ENCODE measurements around the gene EXOC3L1.

Gene EXOC3L1

GRCh38 chr16:67207249-67208091 is 17.5 kb upstream of the EXOC3L1 start:
- no peak overlapping the region for H3K4me3 ChIP-seq (ENCODE audit: low read depth, low read length)
- TF ChIP-seq CTCF (IDR thresholded peaks at IDR 0.05; ENCODE audit: borderline replicate concordance, insufficient read depth, low read depth, low read length) = no peak

- TF ChIP-seq CTCF (IDR thresholded peaks at IDR 0.05; ENCODE audit: borderline replicate concordance, insufficient read depth, low read depth, low read length) = no peak
- no peak overlapping the region for H3K4me3 ChIP-seq (ENCODE audit: low read depth, low read length)
Observed at GRCh38 chr16:67206838-67207248, 16.9 kb upstream of the EXOC3L1 start.

- TF ChIP-seq CTCF (IDR thresholded peaks at IDR 0.05; ENCODE audit: borderline replicate concordance, insufficient read depth, low read depth, low read length) = no peak
- H3K4me3 ChIP-seq (ENCODE audit: low read depth, low read length) = no peak overlapping the region
Observed at GRCh38 chr16:67206129-67206837, 16.3 kb upstream of the EXOC3L1 start.

DNA sequence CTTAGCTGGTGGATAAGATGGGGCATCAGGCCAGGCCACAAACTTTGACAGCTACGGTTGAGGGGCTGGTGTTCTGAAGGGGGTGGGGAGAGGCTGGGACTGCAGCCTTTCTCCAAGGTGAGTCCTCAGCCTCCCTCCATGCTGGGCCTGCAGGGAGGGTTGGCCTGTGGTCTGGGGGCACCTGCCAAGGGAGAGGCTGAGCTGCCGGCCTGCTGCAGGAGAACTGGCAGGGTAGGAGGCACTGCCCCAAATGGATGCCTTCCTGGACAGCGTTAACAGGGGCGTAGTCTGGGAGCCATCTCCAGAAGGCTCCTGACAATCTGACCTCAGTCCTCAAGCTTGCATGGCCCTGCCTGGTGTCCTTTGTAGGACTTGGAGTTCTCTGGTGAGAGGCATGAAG is 14.1 kb upstream of the EXOC3L1 start:
- H3K4me3 ChIP-seq (ENCODE audit: low read depth, low read length) = no peak overlapping the region
- no peak for TF ChIP-seq CTCF (IDR thresholded peaks at IDR 0.05; ENCODE audit: borderline replicate concordance, insufficient read depth, low read depth, low read length)

GRCh38 chr16:67202956-67203493 is 13.1 kb upstream of the EXOC3L1 start:
- no peak for TF ChIP-seq CTCF (IDR thresholded peaks at IDR 0.05; ENCODE audit: borderline replicate concordance, insufficient read depth, low read depth, low read length)
- H3K4me3 ChIP-seq (ENCODE audit: low read depth, low read length) = no peak overlapping the region

DNA sequence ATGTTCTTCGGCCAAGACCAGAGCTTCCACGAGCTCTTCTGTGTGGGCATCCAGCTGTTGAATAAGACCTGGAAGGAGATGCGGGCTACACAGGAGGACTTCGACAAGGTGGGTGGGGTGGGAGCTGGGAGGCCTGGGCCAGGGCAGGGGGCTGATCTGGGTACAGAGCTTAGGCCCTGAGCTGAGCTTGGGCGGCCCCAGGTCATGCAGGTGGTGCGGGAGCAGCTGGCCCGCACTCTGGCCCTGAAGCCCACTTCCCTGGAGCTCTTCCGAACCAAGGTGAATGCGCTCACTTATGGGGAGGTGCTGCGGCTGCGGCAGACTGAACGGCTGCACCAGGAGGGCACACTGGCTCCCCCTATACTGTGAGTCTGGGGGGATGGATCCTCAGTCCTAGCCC is 12.5 kb upstream of the EXOC3L1 start:
- no peak for TF ChIP-seq CTCF (IDR thresholded peaks at IDR 0.05; ENCODE audit: borderline replicate concordance, insufficient read depth, low read depth, low read length)
- no peak overlapping the region for H3K4me3 ChIP-seq (ENCODE audit: low read depth, low read length)

All from GM12875 (cell line).